Measurements from ENCODE around the gene ADAMTS16.

DNA sequence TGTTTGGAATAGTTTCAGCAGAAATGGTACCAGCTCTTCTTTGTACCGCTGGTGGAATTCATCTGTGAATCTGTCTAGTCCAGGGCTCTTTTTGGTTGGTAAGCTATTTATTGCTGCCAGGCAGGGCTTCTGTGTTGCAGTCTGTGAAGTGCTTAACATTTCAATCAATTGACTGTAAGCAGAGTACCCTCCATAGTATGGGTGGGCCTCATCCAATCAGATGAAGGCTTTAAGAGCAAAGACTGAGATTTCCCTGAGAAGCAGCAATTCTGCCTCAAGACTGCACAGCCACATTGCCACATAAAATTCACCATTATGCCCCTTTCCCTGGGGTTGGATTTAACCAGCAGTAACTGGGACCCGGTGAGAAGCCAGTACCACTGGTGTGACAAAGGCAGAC, 183.4 kb downstream of the ADAMTS16 start:
- TF ChIP-seq POLR2AphosphoS5 (IDR thresholded peaks at IDR 0.05; ENCODE audit: borderline replicate concordance, low read depth, low read length), result no peak
- TF ChIP-seq EZH2 (IDR thresholded peaks at IDR 0.05), result no peak
- TF ChIP-seq FOXP2 (optimal IDR thresholded peaks at IDR 0.05; ENCODE audit: control extremely low read depth, extremely low read length, insufficient read depth), result no peak
